K562 (cell line): ENCODE data around the gene MOB1A. TPM values are rescaled to one million over a fixed set of nuclear protein-coding genes. Genes with fewer than 3 reads are reported as not detected.

Experiments used
- ATAC-seq: fragments of 200-7000 bp; cut with Tn5 transposase; 3 replicates; pipeline ENCODE4 v1.9.1; 2020; ENCODE audit warnings: moderate library complexity
- BruUV-seq: library from RNA; stranded (reverse); fragments of 400-500 nt; replicated peaks from 2 replicates; lab custom pipeline; 2021; lab: Mats Ljungman, UMichigan
- CTCF ChIA-PET: fragments of 300-600 bp; formaldehyde crosslinking; extraction: SDS; loops from one replicate; lab custom pipeline; 2021; ENCODE audit warnings: low intra/inter-chr PET ratio; lab: Yijun Ruan, JAX
- POLR2A ChIA-PET: fragments of 300-600, 350-650 bp; sonication (Branson Sonifier 250); formaldehyde crosslinking; extraction: SDS; loops from one replicate; lab custom pipeline; 2021; ENCODE audit warnings: antibody characterized with exemption, inconsistent platforms; lab: Yijun Ruan, JAX
- DNase-seq, 4 experiments: peaks; one replicate each; pipeline versions ENCODE4 v3.0.0 to v3.0.0-alpha.2; 2011 to 2018; ENCODE audit warnings: low spot score in 3 of 4, mixed read lengths in 3 of 4; ENCODE audit errors: extremely low read depth in 1 of 4
- FAIRE-seq: peaks from 2 replicates; lab custom pipeline; 2011; peaks lifted over from hg19 to GRCh38; lab: Jason Lieb, UNC
- H2AFZ ChIP-seq: 2 replicates; pipeline ENCODE4 v1.6.0; 2011; ENCODE audit warnings: low read depth, low read length, control low read depth, inconsistent platforms
- H3K27ac ChIP-seq: fragments of 200-600 bp; 3 replicates; pipeline ENCODE4 v1.8.0; 2011; ENCODE audit warnings: low read depth, mild to moderate bottlenecking, control low read depth, inconsistent platforms, low read length, moderate library complexity, mixed read lengths; ENCODE audit errors: extremely low read depth
- H3K27me3 ChIP-seq, 2 experiments: fragments of 300-600 bp in 1 of 2; 2 replicates in 1 of 2; 3 replicates in 1 of 2; pipeline versions ENCODE4 v1.6.0 to v1.8.0; 2011; ENCODE audit warnings: inconsistent platforms in 2 of 2, low read length in 2 of 2, mild to moderate bottlenecking in 1 of 2, mixed read lengths in 1 of 2, moderate library complexity in 1 of 2; ENCODE audit not compliant: control insufficient read depth in 2 of 2, insufficient read depth in 2 of 2
- H3K36me3 ChIP-seq: fragments of 300-600 bp; 3 replicates; pipeline ENCODE4 v1.8.0; 2011; ENCODE audit warnings: mild to moderate bottlenecking, low read length, inconsistent platforms; ENCODE audit not compliant: control insufficient read depth, insufficient read depth
- H3K4me1 ChIP-seq, 2 experiments: fragments of 200-600 bp in 1 of 2; replicated peaks in 1 of 2; 2 replicates in 1 of 2; 3 replicates in 1 of 2; pipeline versions ENCODE4 v1.5.1 to v1.8.0; 2011; ENCODE audit warnings: inconsistent platforms in 2 of 2, low read length in 2 of 2, mild to moderate bottlenecking in 1 of 2, mixed read lengths in 1 of 2, moderate library complexity in 1 of 2; ENCODE audit not compliant: control insufficient read depth in 2 of 2, insufficient read depth in 2 of 2
- H3K4me2 ChIP-seq: 2 replicates; pipeline ENCODE4 v1.6.1; 2011; ENCODE audit warnings: low read length, control low read depth, inconsistent platforms, mixed read lengths; ENCODE audit not compliant: insufficient read depth
- H3K4me3 ChIP-seq: fragments of 200-600 bp; sonication (generic), shearing (Covaris generic); 2 replicates; pipeline ENCODE4 v1.5.1; 2016; ENCODE audit warnings: control low read depth, inconsistent platforms
- H3K79me2 ChIP-seq: fragments of 200-600 bp; 3 replicates; pipeline ENCODE4 v1.8.0; 2011; ENCODE audit warnings: low read length, inconsistent platforms; ENCODE audit not compliant: control insufficient read depth, insufficient read depth
- H3K9ac ChIP-seq, 2 experiments: 2 replicates each; pipeline versions ENCODE4 v1.6.0 to v1.6.1; 2011; ENCODE audit warnings: low read depth in 2 of 2, low read length in 2 of 2, control low read depth in 1 of 2, inconsistent platforms in 1 of 2, mild to moderate bottlenecking in 1 of 2, mixed read lengths in 1 of 2; ENCODE audit not compliant: insufficient read depth in 1 of 2
- H3K9me1 ChIP-seq: one replicate; pipeline ENCODE4 v1.6.0; 2011; ENCODE audit warnings: inconsistent platforms, mild to moderate bottlenecking, low read length, moderate library complexity; ENCODE audit not compliant: control insufficient read depth, insufficient read depth
- H3K9me3 ChIP-seq: replicated peaks from 2 replicates; pipeline ENCODE4 v1.5.1; 2011; ENCODE audit warnings: low read depth, low read length, inconsistent platforms; ENCODE audit not compliant: control insufficient read depth, insufficient read depth
- H4K20me1 ChIP-seq: replicated peaks from 2 replicates; pipeline ENCODE4 v1.6.1; 2011; ENCODE audit warnings: low read length, inconsistent platforms, mixed read lengths; ENCODE audit not compliant: control insufficient read depth, insufficient read depth
- BRD4 ChIP-seq: fragments of 200-600 bp; sonication (generic); IDR thresholded peaks from 2 replicates; pipeline ENCODE4 v1.6.1; 2017; ENCODE audit warnings: inconsistent platforms
- MAX ChIP-seq: sonication (generic); formaldehyde crosslinking; IDR thresholded peaks from 2 replicates; pipeline ENCODE4 v1.9.0; 2022; ENCODE audit warnings: mild to moderate bottlenecking, missing genetic modification reagents
- RAD21 ChIP-seq, 2 experiments: fragments of 250-450 bp in 1 of 2; fragments of 450-650 bp in 1 of 2; sonication (Bioruptor Pico) in 1 of 2; formaldehyde crosslinking in 1 of 2; IDR thresholded peaks in 1 of 2; conservative IDR thresholded peaks in 1 of 2; 2 replicates each; pipeline versions ENCODE4 v1.4.0 to v1.8.0; 2020 to 2022; ENCODE audit warnings: mild to moderate bottlenecking in 2 of 2, moderate library complexity in 1 of 2
- SMARCA4 ChIP-seq: fragments of 450-650 bp; IDR thresholded peaks from 2 replicates; pipeline ENCODE4 v1.6.1; 2016
- TEAD1 ChIP-seq, 2 experiments: fragments of 450-650 bp in 1 of 2; sonication (generic) in 1 of 2; formaldehyde crosslinking; IDR thresholded peaks; 2 replicates each; pipeline versions ENCODE4 v1.4.0 to v1.8.0; 2020 to 2022; ENCODE audit warnings: mild to moderate bottlenecking in 2 of 2, missing genetic modification reagents in 1 of 2
- ZNF165 ChIP-seq: fragments of 250-450 bp; sonication (Bioruptor Pico); IDR thresholded peaks from 2 replicates; pipeline ENCODE4 v1.4.0; 2020; ENCODE audit warnings: borderline replicate concordance
- ZNF639 ChIP-seq, 2 experiments: fragments of 200-800 bp in 1 of 2; sonication (Bioruptor generic) in 1 of 2; sonication (generic) in 1 of 2; formaldehyde crosslinking in 1 of 2; IDR thresholded peaks in 1 of 2; conservative IDR thresholded peaks in 1 of 2; 2 replicates each; pipeline versions ENCODE4 v1.5.0 to v1.6.1; 2016 to 2020; ENCODE audit warnings: missing compliant biosample characterization in 1 of 2, missing genetic modification characterization in 1 of 2, missing genetic modification reagents in 1 of 2
- ZNF696 ChIP-seq: fragments of 250-450 bp; sonication (Bioruptor Pico); conservative IDR thresholded peaks from 2 replicates; pipeline ENCODE4 v1.4.0; 2020; ENCODE audit warnings: mild to moderate bottlenecking, moderate library complexity
- WGBS: fragments of 100-300 bp; shearing (Covaris generic); methylation state at CpG from one replicate; pipeline ENCODE4 v1.1.6; 2016; ENCODE audit warnings: low coverage, mixed read lengths; ENCODE audit not compliant: insufficient coverage; ENCODE audit errors: missing lambda C conversion rate; 5-methylcytosine and 5-hydroxymethylcytosine counted together
- in situ Hi-C: fragments of 300-500 bp; cut with MboI; formaldehyde crosslinking; loops from 4 replicates; pipeline ENCODE4 v1.15.0; 2018; ENCODE audit warnings: inconsistent platforms, mixed read lengths
- intact Hi-C: fragments of 100-400 bp; cut with micrococcal nuclease; formaldehyde crosslinking; loops from 2 replicates; pipeline ENCODE4 v1.14.2; 2022
- polyA plus RNA-seq, 8 experiments: library from polyadenylated mRNA; depleted of rRNA in 4 of 8; stranded (reverse) in 5 of 8; unstranded in 3 of 8; fragments of >200 nt; fragmentation: Nextera tagmentation in 2 of 8; fragmentation: Illumina TruSeq in 1 of 8; extraction: Ambion mirVana in 2 of 8; extraction: Trizol in 1 of 8; gene quantifications; 2 replicates each; pipeline versions ENCODE4 v1.2.1 to v1.2.3, GENCODE V29; 2011 to 2014; ENCODE audit warnings: inconsistent platforms in 1 of 8, missing spikeins in 1 of 8
- total RNA-seq, 7 experiments: library from RNA; depleted of rRNA in 6 of 7; stranded (reverse); fragments of >200 nt in 6 of 7; fragmentation: Illumina TruSeq in 2 of 7; extraction: Trizol in 2 of 7; gene quantifications; 2 replicates each; pipeline versions ENCODE4 v1.2.1 to v1.2.3, GENCODE V29; 2011 to 2021; ENCODE audit warnings: low replicate concordance in 1 of 7

MOB1A gene
- total and polyA plus RNA-seq, 9 of the 15 experiments (the other 6 are each of a cell fraction or from before 2014, with no cell fraction given), result 24.8 to 100 (median 60.2) TPM

GRCh38 chr2:74105413-74105812 is 73.3 kb downstream of the MOB1A start:
- H4K20me1 ChIP-seq, result no peaks in the 10 kb centered on the region
- no peak overlapping the region for H3K4me2 ChIP-seq
- H3K27me3 ChIP-seq, result no peaks in the 10 kb centered on the region
- no peak overlapping the region for H3K4me3 ChIP-seq
- H3K27ac ChIP-seq, result no peak overlapping the region
- peaks cover 0 to 7% of the 10 kb centered on the region in 2 experiments; a peak in 1 of 5 replicates for H3K4me1 ChIP-seq
- intact Hi-C loops (loop anchor here (10.0 kb wide), 1 partner anchor 281 kb away; the partner anchor contains the start of gene STAMBP), in situ Hi-C loops (no loop called here)
- ChIA-PET POLR2A (interaction anchor here (1.0 kb wide), 1 partner anchor 97 kb away, joined by 3 read pairs; no protein-coding TSS in a partner anchor), CTCF (interaction anchor here (0.7 to 1.4 kb wide), 3 partner anchors 108 to 421 kb away, joined by 3 to 5 read pairs (median 4); no protein-coding TSS in a partner anchor)
- 92% methylated on average over 8 of the region's 8 CpGs for WGBS
- no peaks in the 10 kb centered on the region for H3K9me3 ChIP-seq
- H3K36me3 ChIP-seq, result peaks cover 27% of the 10 kb centered on the region; the same call in 2 of the 3 replicates
- no peak for TF ChIP-seq ZNF639 (CRISPR knock-in tag; conservative IDR thresholded peaks at IDR 0.05 in 1 of 2, IDR thresholded peaks at IDR 0.05 in 1 of 2)
- no peak for TF ChIP-seq BRD4
- TF ChIP-seq TEAD1 (CRISPR knock-in tag; IDR thresholded peaks at IDR 0.05), result no peak
- no peak for TF ChIP-seq ZNF165
- TF ChIP-seq MAX (CRISPR knock-in tag), result no peak
- TF ChIP-seq SMARCA4, result no peak
- TF ChIP-seq RAD21 (CRISPR knock-in tag; conservative IDR thresholded peaks at IDR 0.05 in 1 of 2, IDR thresholded peaks at IDR 0.05 in 1 of 2), result no peak
- no peak for TF ChIP-seq ZNF696 (CRISPR knock-in tag)
- H3K79me2 ChIP-seq, result no peaks in the 10 kb centered on the region
- no TSS peak for BruUV-seq
- no peak overlapping the region for H3K9ac ChIP-seq
- no peak for DNase-seq
- no peak for ATAC-seq
- no peak for FAIRE-seq
- no peak overlapping the region for H2AFZ ChIP-seq
- no peaks in the 10 kb centered on the region for H3K9me1 ChIP-seq
